Endothelial cell (in vitro differentiated cells): ENCODE measurements around the gene LINC00632. TPM values are rescaled to one million over a fixed set of nuclear protein-coding genes. Genes with fewer than 3 reads are reported as not detected.

Source experiments
- DNase-seq: peaks from one replicate; pipeline ENCODE4 v3.0.0; 2021; ENCODE audit warnings: low spot score
- H3K27ac Mint-ChIP-seq: one replicate; pipeline ENCODE4 v1.8.0; 2021; ENCODE audit warnings: mixed read lengths, inconsistent platforms; ENCODE audit not compliant: unreplicated experiment
- H3K27me3 Mint-ChIP-seq: one replicate; pipeline ENCODE4 v1.8.0; 2021; ENCODE audit warnings: mild to moderate bottlenecking, moderate library complexity, mixed read lengths, inconsistent platforms; ENCODE audit not compliant: unreplicated experiment
- H3K36me3 Mint-ChIP-seq: one replicate; pipeline ENCODE4 v1.8.0; 2021; ENCODE audit warnings: mild to moderate bottlenecking, low read depth, mixed read lengths, inconsistent platforms; ENCODE audit not compliant: unreplicated experiment
- H3K4me1 Mint-ChIP-seq: one replicate; pipeline ENCODE4 v1.8.0; 2021; ENCODE audit warnings: mild to moderate bottlenecking, mixed read lengths, inconsistent platforms; ENCODE audit not compliant: unreplicated experiment
- H3K4me3 Mint-ChIP-seq: one replicate; pipeline ENCODE4 v1.8.0; 2021; ENCODE audit warnings: mild to moderate bottlenecking, mixed read lengths, inconsistent platforms; ENCODE audit not compliant: unreplicated experiment
- H3K9me3 Mint-ChIP-seq: one replicate; pipeline ENCODE4 v1.8.0; 2021; ENCODE audit warnings: mixed read lengths, inconsistent platforms; ENCODE audit not compliant: unreplicated experiment
- total RNA-seq: library from RNA; stranded (reverse); fragmentation: NEBNext Ultra II Directional; extraction: Animal tissue kit (Norgen Biotek cat#: 25700); gene quantifications from one replicate; pipeline ENCODE4 v1.2.1, GENCODE V29; 2021; ENCODE audit not compliant: unreplicated experiment
- TF ChIP-seq, protein P1 (sequence below): fragments of 200-600 bp; sonication (generic); IDR thresholded peaks from one replicate; pipeline ENCODE4 v1.5.0; 2021; ENCODE audit warnings: antibody characterized with exemption; ENCODE audit not compliant: unreplicated experiment

Gene LINC00632
- total RNA-seq, 1 donor from 2014 or later, result 142 TPM

DNA sequence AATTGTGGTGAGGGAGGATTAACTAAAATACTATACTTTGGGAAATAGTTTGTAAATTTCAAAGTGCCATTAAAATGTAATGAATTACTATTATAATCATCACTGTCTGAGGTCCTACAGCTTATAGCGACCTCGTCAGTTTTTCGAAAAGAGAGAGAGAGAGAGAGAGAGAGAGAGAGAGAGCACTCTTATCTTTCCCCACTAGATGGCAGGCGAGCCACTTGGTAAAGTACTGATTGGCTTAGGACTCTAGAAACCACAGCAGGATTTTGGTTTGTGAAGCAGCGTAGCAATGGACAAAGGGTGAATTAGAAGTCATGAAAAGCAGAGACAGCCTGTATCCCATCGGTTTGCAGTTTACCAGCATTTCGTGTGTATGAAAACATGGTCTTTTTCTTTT, 52.5 kb downstream of the LINC00632 start:
- H3K4me1 Mint-ChIP-seq, result peaks cover 11% of the 10 kb centered on the region
- H3K4me3 Mint-ChIP-seq, result no peak overlapping the region
- H3K27me3 Mint-ChIP-seq, result no peaks in the 10 kb centered on the region
- TF ChIP-seq, protein P1, sequence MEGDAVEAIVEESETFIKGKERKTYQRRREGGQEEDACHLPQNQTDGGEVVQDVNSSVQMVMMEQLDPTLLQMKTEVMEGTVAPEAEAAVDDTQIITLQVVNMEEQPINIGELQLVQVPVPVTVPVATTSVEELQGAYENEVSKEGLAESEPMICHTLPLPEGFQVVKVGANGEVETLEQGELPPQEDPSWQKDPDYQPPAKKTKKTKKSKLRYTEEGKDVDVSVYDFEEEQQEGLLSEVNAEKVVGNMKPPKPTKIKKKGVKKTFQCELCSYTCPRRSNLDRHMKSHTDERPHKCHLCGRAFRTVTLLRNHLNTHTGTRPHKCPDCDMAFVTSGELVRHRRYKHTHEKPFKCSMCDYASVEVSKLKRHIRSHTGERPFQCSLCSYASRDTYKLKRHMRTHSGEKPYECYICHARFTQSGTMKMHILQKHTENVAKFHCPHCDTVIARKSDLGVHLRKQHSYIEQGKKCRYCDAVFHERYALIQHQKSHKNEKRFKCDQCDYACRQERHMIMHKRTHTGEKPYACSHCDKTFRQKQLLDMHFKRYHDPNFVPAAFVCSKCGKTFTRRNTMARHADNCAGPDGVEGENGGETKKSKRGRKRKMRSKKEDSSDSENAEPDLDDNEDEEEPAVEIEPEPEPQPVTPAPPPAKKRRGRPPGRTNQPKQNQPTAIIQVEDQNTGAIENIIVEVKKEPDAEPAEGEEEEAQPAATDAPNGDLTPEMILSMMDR, result peak; percentile 27
- H3K36me3 Mint-ChIP-seq, result no peaks in the 10 kb centered on the region
- peak; percentile 49 for DNase-seq
- H3K9me3 Mint-ChIP-seq, result no peaks in the 10 kb centered on the region
- H3K27ac Mint-ChIP-seq, result no peak overlapping the region

DNA sequence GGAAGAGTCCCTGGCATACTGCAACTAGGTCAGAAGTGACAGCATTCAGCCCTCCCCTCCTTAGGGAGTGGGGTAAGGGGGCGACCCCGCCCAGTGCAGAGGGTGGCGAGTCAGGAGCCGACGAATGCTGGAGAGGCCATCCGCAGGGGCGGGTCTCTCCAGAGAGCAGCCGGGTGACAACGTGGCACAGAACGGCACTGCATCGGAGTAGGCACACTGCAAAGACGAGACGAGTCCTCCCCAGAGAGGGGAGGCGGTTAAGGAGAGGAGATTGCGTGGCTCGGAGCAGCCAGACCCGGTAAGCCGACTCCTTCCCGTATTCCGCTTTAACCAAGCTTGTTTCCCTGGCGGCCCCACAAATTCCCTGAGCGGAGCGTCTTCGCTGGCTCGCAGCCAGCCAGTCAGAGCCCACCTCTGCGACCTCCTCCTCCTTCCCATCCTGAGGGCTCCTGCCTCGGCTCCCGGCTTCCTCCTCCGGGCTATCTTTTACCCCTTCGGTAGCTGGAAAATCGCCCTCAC, 54.9 kb downstream of the LINC00632 start:
- Mint-ChIP-seq H3K9me3 (no peaks in the 10 kb centered on the region), H3K4me1 (peaks cover 11% of the 10 kb centered on the region), H3K27me3 (no peaks in the 10 kb centered on the region), H3K4me3 (peak overlapping the region; percentile 88), H3K36me3 (no peaks in the 10 kb centered on the region), H3K27ac (peak overlapping the region; percentile 67)
- TF ChIP-seq, protein P1, result no peak
- peak; percentile 31 for DNase-seq

DNA sequence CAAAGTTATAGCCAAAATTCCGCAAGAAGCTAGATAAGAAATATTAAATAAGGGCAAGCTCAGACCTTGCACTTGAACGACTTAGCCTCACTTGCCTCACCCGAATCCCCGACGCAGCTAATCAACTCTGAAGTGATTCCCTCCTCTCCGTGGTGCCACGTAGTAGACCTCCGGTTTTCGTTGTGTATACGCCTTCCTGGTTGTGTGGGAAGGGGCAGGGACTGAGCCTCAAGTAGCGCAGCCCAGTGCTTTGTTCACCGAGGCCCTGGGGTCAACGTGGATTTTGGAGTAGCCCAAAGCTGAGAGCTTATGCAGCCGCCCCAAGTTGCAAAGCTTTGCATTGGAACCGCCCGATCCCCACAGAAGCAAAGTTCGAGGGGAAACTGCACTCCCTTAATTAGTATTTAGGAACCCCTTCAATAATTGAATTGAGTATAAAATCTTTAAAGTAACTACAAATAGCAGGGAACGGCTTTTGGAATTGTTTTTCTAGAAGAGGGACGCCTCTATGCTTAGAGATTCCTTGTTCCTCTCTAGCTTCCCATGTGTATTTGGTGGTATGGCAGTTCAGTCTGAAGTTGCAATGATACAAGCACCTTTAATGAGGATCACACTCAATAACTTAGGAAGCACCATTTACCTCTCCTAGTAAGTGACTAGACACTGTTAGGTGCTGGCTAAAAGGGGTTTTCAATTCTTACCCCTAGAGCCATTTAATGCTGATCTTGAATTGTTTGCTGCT, 55.7 kb downstream of the LINC00632 start:
- Mint-ChIP-seq H3K9me3 (no peaks in the 10 kb centered on the region), H3K27me3 (no peaks in the 10 kb centered on the region), H3K36me3 (no peaks in the 10 kb centered on the region), H3K27ac (peak overlapping the region; percentile 67), H3K4me3 (peak overlapping the region; percentile 88), H3K4me1 (peaks cover 7% of the 10 kb centered on the region)
- TF ChIP-seq, protein P1, result no peak
- DNase-seq, result peak; percentile 13

DNA sequence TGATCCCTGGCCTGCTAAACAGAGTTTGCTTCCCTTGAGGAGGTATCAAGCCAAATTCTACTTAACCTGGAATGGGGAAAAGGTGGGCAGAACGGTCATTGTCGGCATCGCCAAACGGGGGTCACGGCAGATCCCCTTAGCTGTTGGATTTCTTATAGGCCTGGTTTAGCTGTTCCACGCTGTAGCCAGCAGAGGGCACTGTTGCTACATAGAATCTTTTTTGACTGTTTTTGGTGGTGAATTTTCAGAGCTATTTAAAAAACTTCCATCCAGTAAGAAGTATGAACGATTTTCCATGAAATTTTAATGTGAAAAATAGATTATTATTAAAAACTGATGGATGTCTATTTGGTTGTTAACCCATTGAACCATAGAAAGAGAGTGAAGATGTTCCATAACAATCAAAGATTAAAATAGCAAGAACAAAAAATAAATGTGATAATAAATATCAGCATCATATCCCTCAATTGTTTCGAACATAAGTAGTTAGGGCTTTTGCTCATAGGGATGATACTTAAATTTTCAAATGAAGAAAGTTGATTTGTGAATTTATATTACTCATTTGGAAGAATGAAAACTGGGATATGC, 56.6 kb downstream of the LINC00632 start:
- Mint-ChIP-seq H3K9me3 (no peaks in the 10 kb centered on the region), H3K36me3 (no peaks in the 10 kb centered on the region), H3K4me1 (peaks cover 7% of the 10 kb centered on the region), H3K4me3 (peak overlapping the region; percentile 79), H3K27ac (no peak overlapping the region), H3K27me3 (no peaks in the 10 kb centered on the region)
- TF ChIP-seq, protein P1, result peak; percentile 77
- peak; percentile 49 for DNase-seq

DNA sequence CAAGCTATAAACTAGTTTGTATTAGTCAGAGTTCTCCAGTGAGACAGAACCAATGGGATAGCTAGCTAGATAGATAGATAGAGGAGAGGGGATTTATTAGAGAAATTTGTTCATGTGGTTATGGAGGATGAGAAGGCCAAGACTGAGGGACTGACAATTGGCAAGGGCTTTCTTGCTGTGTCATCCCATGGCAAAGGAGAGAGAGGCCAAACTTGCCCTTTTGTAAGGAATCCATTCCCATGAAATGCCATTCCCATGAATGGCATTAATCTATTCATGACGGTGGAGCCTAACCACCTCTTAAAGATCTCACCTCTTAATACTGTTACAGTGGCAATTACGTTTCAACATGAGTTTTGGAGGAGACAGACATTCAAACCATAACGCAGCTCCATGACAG, 58.1 kb downstream of the LINC00632 start:
- no peaks in the 10 kb centered on the region for H3K9me3 Mint-ChIP-seq
- no peaks in the 10 kb centered on the region for H3K36me3 Mint-ChIP-seq
- H3K27ac Mint-ChIP-seq, result no peak overlapping the region
- TF ChIP-seq, protein P1, result no peak
- H3K27me3 Mint-ChIP-seq, result no peaks in the 10 kb centered on the region
- no peak overlapping the region for H3K4me3 Mint-ChIP-seq
- DNase-seq, result no peak
- peaks cover 4% of the 10 kb centered on the region for H3K4me1 Mint-ChIP-seq
